Activated CD4-positive, alpha-beta T cell treated with anti-CD3 and anti-CD28 coated beads, Interleukin-2, amount 10 ng/mL, durations not matched to agents 7 days and 5 days (primary cell): ENCODE measurements around the gene P2RY8. TPM values are rescaled to one million over a fixed set of nuclear protein-coding genes. Genes with fewer than 3 reads are reported as not detected.
"Not testable (repeated sequence)": the region's sequence is repeated elsewhere in the genome, so short reads cannot be mapped to it uniquely, and the experiment has no call there.

Source experiments
- CTCF ChIA-PET: fragments of 350-600 bp; sonication (Branson Sonifier 250); formaldehyde crosslinking; loops from one replicate; lab custom pipeline; 2021; ENCODE audit warnings: antibody characterized with exemption; lab: Charles Lee
- POLR2A ChIA-PET: fragments of 350-600 bp; sonication (Branson Sonifier 250); formaldehyde crosslinking; loops from one replicate; lab custom pipeline; 2021; ENCODE audit warnings: antibody characterized with exemption; lab: Charles Lee
- DNase-seq: peaks from one replicate; pipeline ENCODE4 v3.0.0-alpha.2; 2020
- H3K27ac Mint-ChIP-seq: one replicate; pipeline ENCODE4 v1.8.0; 2021; ENCODE audit warnings: mild to moderate bottlenecking, moderate library complexity, mixed read lengths
- H3K27me3 Mint-ChIP-seq: one replicate; pipeline ENCODE4 v1.8.0; 2021; ENCODE audit warnings: mixed read lengths
- H3K36me3 Mint-ChIP-seq: one replicate; pipeline ENCODE4 v1.8.0; 2021; ENCODE audit warnings: low read depth, mixed read lengths
- H3K4me1 Mint-ChIP-seq: one replicate; pipeline ENCODE4 v1.8.0; 2021; ENCODE audit warnings: mixed read lengths
- H3K4me3 Mint-ChIP-seq: one replicate; pipeline ENCODE4 v1.8.0; 2021; ENCODE audit warnings: mild to moderate bottlenecking, moderate library complexity, mixed read lengths
- H3K9me3 Mint-ChIP-seq: one replicate; pipeline ENCODE4 v1.8.0; 2021; ENCODE audit warnings: mixed read lengths
- total RNA-seq, 2 experiments: library from RNA; stranded (reverse); gene quantifications; one replicate each; pipeline ENCODE4 v1.2.3, GENCODE V29; 2021

Gene P2RY8
- total RNA-seq, 2 experiments from 2014 or later, result 99.1 to 107 TPM

- Mint-ChIP-seq H3K27ac (peak overlapping the region; percentile 98), H3K4me1 (peaks cover 18% of the 10 kb centered on the region), H3K36me3 (peaks cover 28% of the 10 kb centered on the region), H3K9me3 (no peaks in the 10 kb centered on the region), H3K27me3 (no peaks in the 10 kb centered on the region), H3K4me3 (peak overlapping the region; percentile 89)
- POLR2A ChIA-PET, result no interaction called here
- peak; percentile 54 for DNase-seq
- CTCF ChIA-PET, result no interaction called here
Observed at GRCh38 chrX:1534301-1535168, 2.5 kb downstream of the P2RY8 start.

GRCh38 chrX:1533058-1533457 is 3.9 kb downstream of the P2RY8 start:
- ChIA-PET CTCF (no interaction called here), POLR2A (no interaction called here)
- no peaks in the 10 kb centered on the region for H3K9me3 Mint-ChIP-seq
- DNase-seq, result no peak
- no peak overlapping the region for H3K27ac Mint-ChIP-seq
- H3K4me3 Mint-ChIP-seq, result peak overlapping the region; percentile 30
- peaks cover 14% of the 10 kb centered on the region for H3K4me1 Mint-ChIP-seq
- H3K27me3 Mint-ChIP-seq, result no peaks in the 10 kb centered on the region
- H3K36me3 Mint-ChIP-seq, result peaks cover 28% of the 10 kb centered on the region

GRCh38 chrX:1531096-1531890 is 5.7 kb downstream of the P2RY8 start:
- no peak for DNase-seq
- CTCF ChIA-PET, result no interaction called here
- H3K4me3 Mint-ChIP-seq, result no peak overlapping the region

GRCh38 chrX:1529756-1530155 is 7.2 kb downstream of the P2RY8 start:
- Mint-ChIP-seq H3K27ac (no peak overlapping the region), H3K9me3 (no peaks in the 10 kb centered on the region), H3K4me1 (peaks cover 7% of the 10 kb centered on the region), H3K4me3 (no peak overlapping the region), H3K36me3 (peaks cover 10% of the 10 kb centered on the region), H3K27me3 (no peaks in the 10 kb centered on the region)
- DNase-seq, result no peak
- CTCF ChIA-PET, result no interaction called here
- POLR2A ChIA-PET, result no interaction called here

More at GRCh38 chrX:1531096-1531890, 5.7 kb downstream of the P2RY8 start:
- POLR2A ChIA-PET, result no interaction called here
- peaks cover 22% of the 10 kb centered on the region for H3K36me3 Mint-ChIP-seq
- H3K27me3 Mint-ChIP-seq, result no peaks in the 10 kb centered on the region
- no peaks in the 10 kb centered on the region for H3K9me3 Mint-ChIP-seq
- peaks cover 7% of the 10 kb centered on the region for H3K4me1 Mint-ChIP-seq
- no peak overlapping the region for H3K27ac Mint-ChIP-seq

- Mint-ChIP-seq H3K4me1 (peaks cover 7% of the 10 kb centered on the region), H3K27me3 (no peaks in the 10 kb centered on the region), H3K4me3 (no peak overlapping the region), H3K36me3 (peaks cover 10% of the 10 kb centered on the region), H3K27ac (no peak overlapping the region), H3K9me3 (no peaks in the 10 kb centered on the region)
- DNase-seq, result no peak
- POLR2A ChIA-PET, result no interaction called here
- CTCF ChIA-PET, result no interaction called here
Observed at GRCh38 chrX:1529328-1529727, 7.7 kb downstream of the P2RY8 start.

- Mint-ChIP-seq H3K27ac (no peak overlapping the region), H3K36me3 (peaks cover 8% of the 10 kb centered on the region), H3K4me3 (no peak overlapping the region), H3K4me1 (peaks cover 7% of the 10 kb centered on the region), H3K9me3 (no peaks in the 10 kb centered on the region), H3K27me3 (no peaks in the 10 kb centered on the region)
- ChIA-PET CTCF (no interaction called here), POLR2A (no interaction called here)
- no peak for DNase-seq
Observed at GRCh38 chrX:1528884-1529203, 8.1 kb downstream of the P2RY8 start.

- no peak for DNase-seq
- Mint-ChIP-seq H3K36me3 (peaks cover 9% of the 10 kb centered on the region), H3K4me1 (peaks cover 8% of the 10 kb centered on the region), H3K27me3 (no peaks in the 10 kb centered on the region), H3K27ac (no peak overlapping the region), H3K9me3 (no peaks in the 10 kb centered on the region), H3K4me3 (no peak overlapping the region)
- ChIA-PET POLR2A (no interaction called here), CTCF (no interaction called here)
Observed at GRCh38 chrX:1528186-1528883, 8.7 kb downstream of the P2RY8 start.

- Mint-ChIP-seq H3K9me3 (no peaks in the 10 kb centered on the region), H3K4me1 (peaks cover 6% of the 10 kb centered on the region), H3K36me3 (peaks cover 5% of the 10 kb centered on the region), H3K4me3 (no peak overlapping the region), H3K27ac (no peak overlapping the region), H3K27me3 (no peaks in the 10 kb centered on the region)
- ChIA-PET CTCF (no interaction called here), POLR2A (no interaction called here)
- no peak for DNase-seq
Observed at GRCh38 chrX:1527457-1527856, 9.5 kb downstream of the P2RY8 start.

- H3K4me1 Mint-ChIP-seq, result peaks cover 10% of the 10 kb centered on the region
- no peak for DNase-seq
- CTCF ChIA-PET, result no interaction called here
- no peaks in the 10 kb centered on the region for H3K27me3 Mint-ChIP-seq
- POLR2A ChIA-PET, result no interaction called here
- peaks cover 8% of the 10 kb centered on the region for H3K36me3 Mint-ChIP-seq
- no peaks in the 10 kb centered on the region for H3K9me3 Mint-ChIP-seq
- H3K4me3 Mint-ChIP-seq, result no peak overlapping the region
- H3K27ac Mint-ChIP-seq, result no peak overlapping the region
Observed at GRCh38 chrX:1526565-1526964, 10.4 kb downstream of the P2RY8 start.

- H3K36me3 Mint-ChIP-seq, result peaks cover 13% of the 10 kb centered on the region
- no peak overlapping the region for H3K27ac Mint-ChIP-seq
Observed at GRCh38 chrX:1525583-1526355, 11.2 kb downstream of the P2RY8 start.

GRCh38 chrX:1524874-1525582 is 12.0 kb downstream of the P2RY8 start:
- Mint-ChIP-seq H3K4me3 (no peak overlapping the region), H3K27me3 (no peaks in the 10 kb centered on the region), H3K36me3 (peaks cover 20% of the 10 kb centered on the region), H3K9me3 (no peaks in the 10 kb centered on the region), H3K27ac (no peak overlapping the region), H3K4me1 (peaks cover 26% of the 10 kb centered on the region)
- no peak for DNase-seq
- POLR2A ChIA-PET, result no interaction called here
- CTCF ChIA-PET, result no interaction called here

More at GRCh38 chrX:1525583-1526355, 11.2 kb downstream of the P2RY8 start:
- no peaks in the 10 kb centered on the region for H3K9me3 Mint-ChIP-seq
- no peak for DNase-seq
- H3K4me1 Mint-ChIP-seq, result peaks cover 18% of the 10 kb centered on the region
- H3K4me3 Mint-ChIP-seq, result no peak overlapping the region
- POLR2A ChIA-PET, result no interaction called here
- no peaks in the 10 kb centered on the region for H3K27me3 Mint-ChIP-seq
- CTCF ChIA-PET, result no interaction called here

- H3K9me3 Mint-ChIP-seq, CTCF ChIA-PET, H3K4me3 Mint-ChIP-seq, DNase-seq, POLR2A ChIA-PET, H3K27ac Mint-ChIP-seq, H3K27me3 Mint-ChIP-seq: not testable (repeated sequence)
- H3K36me3 Mint-ChIP-seq, result peaks cover 38% of the 10 kb centered on the region
- peaks cover 43% of the 10 kb centered on the region for H3K4me1 Mint-ChIP-seq
Observed at GRCh38 chrX:1522905-1523304, 14.1 kb downstream of the P2RY8 start.
